ENCODE measurements around the gene HCFC1R1.

Gene HCFC1R1

GRCh38 chr16:2982402-2982801 lies 41.3 kb downstream of the HCFC1R1 start:
- Histone ChIP-seq H3K27me3 (ENCODE audit: insufficient read depth, low read depth) (peaks cover 38% of the 10 kb centered on the region), H3K36me3 (ENCODE audit: insufficient read depth) (no peaks in the 10 kb centered on the region), H4K20me1 (ENCODE audit: insufficient read depth) (no peaks in the 10 kb centered on the region), H3K4me2 (no peak overlapping the region), H3K4me1 (ENCODE audit: low read depth, poor library complexity, severe bottlenecking) (peaks cover 38% of the 10 kb centered on the region), H2AFZ (ENCODE audit: low read depth) (no peak overlapping the region), H3K9ac (no peak overlapping the region), H3K27ac (no peak overlapping the region), H3K79me2 (ENCODE audit: insufficient read depth, low read depth) (peaks cover 26% of the 10 kb centered on the region; the same call in 1 of the 2 replicates), H3K4me3 (IDR thresholded peaks at IDR 0.05; ENCODE audit: insufficient read depth, low read depth, low read length) (no peak overlapping the region)
- no peak for TF ChIP-seq CTCF (conservative IDR thresholded peaks at IDR 0.05; ENCODE audit: low read depth, low read length)

GRCh38 chr16:2981899-2982250 lies 41.9 kb downstream of the HCFC1R1 start:
- no peak overlapping the region for H3K27ac ChIP-seq
- no peaks in the 10 kb centered on the region for H4K20me1 ChIP-seq (ENCODE audit: insufficient read depth)
- H3K4me2 ChIP-seq: no peak overlapping the region
- peaks cover 32% of the 10 kb centered on the region for H3K27me3 ChIP-seq (ENCODE audit: insufficient read depth, low read depth)
- H3K4me3 ChIP-seq (IDR thresholded peaks at IDR 0.05; ENCODE audit: insufficient read depth, low read depth, low read length): no peak overlapping the region
- H3K79me2 ChIP-seq (ENCODE audit: insufficient read depth, low read depth): peaks cover 29% of the 10 kb centered on the region; the same call in 1 of the 2 replicates
- no peak for TF ChIP-seq CTCF (conservative IDR thresholded peaks at IDR 0.05; ENCODE audit: low read depth, low read length)
- no peak overlapping the region for H2AFZ ChIP-seq (ENCODE audit: low read depth)
- no peak overlapping the region for H3K9ac ChIP-seq
- no peaks in the 10 kb centered on the region for H3K36me3 ChIP-seq (ENCODE audit: insufficient read depth)
- H3K4me1 ChIP-seq (ENCODE audit: low read depth, poor library complexity, severe bottlenecking): peaks cover 38% of the 10 kb centered on the region

GRCh38 chr16:2981177-2981898 lies 42.4 kb downstream of the HCFC1R1 start:
- Histone ChIP-seq H3K27ac (no peak overlapping the region), H3K79me2 (ENCODE audit: insufficient read depth, low read depth) (peaks cover 32% of the 10 kb centered on the region; the same call in 1 of the 2 replicates), H3K4me3 (IDR thresholded peaks at IDR 0.05; ENCODE audit: insufficient read depth, low read depth, low read length) (no peak overlapping the region), H3K4me1 (ENCODE audit: low read depth, poor library complexity, severe bottlenecking) (peaks cover 38% of the 10 kb centered on the region), H3K4me2 (peak overlapping the region; percentile 75), H3K36me3 (ENCODE audit: insufficient read depth) (no peaks in the 10 kb centered on the region), H4K20me1 (ENCODE audit: insufficient read depth) (no peaks in the 10 kb centered on the region), H3K9ac (peak overlapping the region; percentile 87; the same call in 1 of the 2 replicates), H2AFZ (ENCODE audit: low read depth) (no peak overlapping the region; the same call in 1 of the 2 replicates), H3K27me3 (ENCODE audit: insufficient read depth, low read depth) (peaks cover 27% of the 10 kb centered on the region)
- TF ChIP-seq CTCF (conservative IDR thresholded peaks at IDR 0.05; ENCODE audit: low read depth, low read length): no peak

- H2AFZ ChIP-seq (ENCODE audit: low read depth): peak within 1 kb of the TSS; percentile 64
- H3K36me3 ChIP-seq (ENCODE audit: insufficient read depth): no peaks in the 10 kb centered on the region
- H3K27me3 ChIP-seq (ENCODE audit: insufficient read depth, low read depth): peaks cover 19% of the 10 kb centered on the region
- peak within 1 kb of the TSS; percentile 87 for H3K9ac ChIP-seq
- peak within 1 kb of the TSS; percentile 58 for H3K27ac ChIP-seq
- H3K4me2 ChIP-seq: peak within 1 kb of the TSS; percentile 75
- peaks cover 32% of the 10 kb centered on the region; the same call in 1 of the 2 replicates for H3K79me2 ChIP-seq (ENCODE audit: insufficient read depth, low read depth)
- H3K4me1 ChIP-seq (ENCODE audit: low read depth, poor library complexity, severe bottlenecking): peaks cover 38% of the 10 kb centered on the region
- H4K20me1 ChIP-seq (ENCODE audit: insufficient read depth): no peaks in the 10 kb centered on the region
- peak within 1 kb of the TSS; percentile 16 for H3K4me3 ChIP-seq (IDR thresholded peaks at IDR 0.05; ENCODE audit: insufficient read depth, low read depth, low read length)
- no peak for TF ChIP-seq CTCF (conservative IDR thresholded peaks at IDR 0.05; ENCODE audit: low read depth, low read length)
Measured at GRCh38 chr16:2980227-2981176, 43.2 kb downstream of the HCFC1R1 start, which contains the start of gene PKMYT1. Gene PKMYT1 (minus strand): TSS chr16:2980446. CDS start chr16:2979657, 789 bp downstream.

Measured in KMS-11 (cell line).